Activated CD8-positive, alpha-beta T cell treated with anti-CD3 and anti-CD28 coated beads for 36 hours (primary cell): ENCODE measurements around the gene KRT77. TPM values are rescaled to one million over a fixed set of nuclear protein-coding genes. Genes with fewer than 3 reads are reported as not detected.

Experiments
- ATAC-seq: fragments of 200-7000 bp; cut with Tn5 transposase; one replicate; pipeline ENCODE4 v1.10.0; 2021; ENCODE audit warnings: mild to moderate bottlenecking, moderate library complexity
- CTCF ChIA-PET: fragments of 350-600 bp; sonication (Branson Sonifier 250); formaldehyde crosslinking; loops from one replicate; lab custom pipeline; 2021; ENCODE audit warnings: antibody characterized with exemption; lab: Charles Lee
- POLR2A ChIA-PET: fragments of 350-600 bp; sonication (Branson Sonifier 250); formaldehyde crosslinking; loops from one replicate; lab custom pipeline; 2021; ENCODE audit warnings: antibody characterized with exemption; lab: Charles Lee
- DNase-seq: peaks from one replicate; pipeline ENCODE4 v3.0.0-alpha.2; 2020
- H3K27ac Mint-ChIP-seq: one replicate; pipeline ENCODE4 v1.8.0; 2021; ENCODE audit warnings: mild to moderate bottlenecking, mixed read lengths
- H3K27me3 Mint-ChIP-seq: one replicate; pipeline ENCODE4 v1.8.0; 2021; ENCODE audit warnings: mixed read lengths
- H3K36me3 Mint-ChIP-seq: one replicate; pipeline ENCODE4 v1.8.0; 2021; ENCODE audit warnings: low read depth, mixed read lengths
- H3K4me1 Mint-ChIP-seq: one replicate; pipeline ENCODE4 v1.8.0; 2021; ENCODE audit warnings: low read depth, mixed read lengths
- H3K4me3 Mint-ChIP-seq: one replicate; pipeline ENCODE4 v1.8.0; 2021; ENCODE audit warnings: mild to moderate bottlenecking, moderate library complexity, mixed read lengths
- H3K9me3 Mint-ChIP-seq: one replicate; pipeline ENCODE4 v1.8.0; 2021; ENCODE audit warnings: mixed read lengths
- intact Hi-C: fragments of 100-400 bp; cut with micrococcal nuclease; formaldehyde crosslinking; loops from one replicate; pipeline ENCODE4 v1.10.0; 2022
- total RNA-seq, 2 experiments: library from RNA; stranded (reverse); gene quantifications; one replicate each; pipeline ENCODE4 v1.2.3, GENCODE V29; 2021
- TF ChIP-seq, protein P1 (sequence below): fragments of 200-600 bp; IDR thresholded peaks from one replicate; pipeline ENCODE4 v1.8.0; 2022; ENCODE audit warnings: antibody characterized with exemption, mild to moderate bottlenecking

The KRT77 gene
- total RNA-seq, 2 experiments from 2014 or later, result not detected

GRCh38 chr12:52643233-52644077 is 59.9 kb downstream of the KRT77 start:
- no peaks in the 10 kb centered on the region for H3K9me3 Mint-ChIP-seq
- intact Hi-C loops, result no loop called here
- H3K27me3 Mint-ChIP-seq, result no peaks in the 10 kb centered on the region
- ChIA-PET POLR2A (no interaction called here), CTCF (interaction anchor here (1.1 kb wide), 1 partner anchor 242 kb away, joined by 3 read pairs; no protein-coding TSS in a partner anchor)
- TF ChIP-seq, protein P1, sequence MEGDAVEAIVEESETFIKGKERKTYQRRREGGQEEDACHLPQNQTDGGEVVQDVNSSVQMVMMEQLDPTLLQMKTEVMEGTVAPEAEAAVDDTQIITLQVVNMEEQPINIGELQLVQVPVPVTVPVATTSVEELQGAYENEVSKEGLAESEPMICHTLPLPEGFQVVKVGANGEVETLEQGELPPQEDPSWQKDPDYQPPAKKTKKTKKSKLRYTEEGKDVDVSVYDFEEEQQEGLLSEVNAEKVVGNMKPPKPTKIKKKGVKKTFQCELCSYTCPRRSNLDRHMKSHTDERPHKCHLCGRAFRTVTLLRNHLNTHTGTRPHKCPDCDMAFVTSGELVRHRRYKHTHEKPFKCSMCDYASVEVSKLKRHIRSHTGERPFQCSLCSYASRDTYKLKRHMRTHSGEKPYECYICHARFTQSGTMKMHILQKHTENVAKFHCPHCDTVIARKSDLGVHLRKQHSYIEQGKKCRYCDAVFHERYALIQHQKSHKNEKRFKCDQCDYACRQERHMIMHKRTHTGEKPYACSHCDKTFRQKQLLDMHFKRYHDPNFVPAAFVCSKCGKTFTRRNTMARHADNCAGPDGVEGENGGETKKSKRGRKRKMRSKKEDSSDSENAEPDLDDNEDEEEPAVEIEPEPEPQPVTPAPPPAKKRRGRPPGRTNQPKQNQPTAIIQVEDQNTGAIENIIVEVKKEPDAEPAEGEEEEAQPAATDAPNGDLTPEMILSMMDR, result no peak
- ATAC-seq, result no peak
- no peak overlapping the region for H3K27ac Mint-ChIP-seq
- no peak overlapping the region for H3K4me3 Mint-ChIP-seq
- no peaks in the 10 kb centered on the region for H3K36me3 Mint-ChIP-seq
- DNase-seq, result no peak
- H3K4me1 Mint-ChIP-seq, result peaks cover 50% of the 10 kb centered on the region

- intact Hi-C loops, result no loop called here
- H3K36me3 Mint-ChIP-seq, result no peaks in the 10 kb centered on the region
- ChIA-PET POLR2A (no interaction called here), CTCF (interaction anchor here (1.0 to 1.5 kb wide), 2 partner anchors 18 to 269 kb away, joined by 3 read pairs; no protein-coding TSS in a partner anchor)
- H3K27me3 Mint-ChIP-seq, result no peaks in the 10 kb centered on the region
- ATAC-seq (no peak), DNase-seq (no peak)
- H3K4me1 Mint-ChIP-seq, result peaks cover 33% of the 10 kb centered on the region
- TF ChIP-seq, protein P1, result no peak
- H3K9me3 Mint-ChIP-seq, result no peaks in the 10 kb centered on the region
- H3K4me3 Mint-ChIP-seq, result no peak overlapping the region
- H3K27ac Mint-ChIP-seq, result no peak overlapping the region
Observed at GRCh38 chr12:52641468-52641867, 61.9 kb downstream of the KRT77 start.

Other genes with a start within 250 kb of the KRT77 start
- gene KRT6C, start 229.7 kb downstream of the KRT77 start, total RNA-seq, result not detected
- gene KRT6A, start 210.3 kb downstream of the KRT77 start, total RNA-seq, result not detected
- not detected for gene KRT5, start 183.1 kb downstream of the KRT77 start, total RNA-seq
- not detected for gene KRT71, start 150.4 kb downstream of the KRT77 start, total RNA-seq
- gene KRT74, start 129.7 kb downstream of the KRT77 start, total RNA-seq, result not detected
- gene KRT72, start 102.1 kb downstream of the KRT77 start, total RNA-seq, result under 1 TPM; 0.16 to 0.32 TPM
- under 1 TPM in 1 of 2 experiments, not detected in 1; 0.20 TPM for gene KRT73, start 85.0 kb downstream of the KRT77 start, total RNA-seq
- not detected for gene KRT2, start 51.3 kb downstream of the KRT77 start, total RNA-seq
- not detected for gene KRT1, start 23.1 kb downstream of the KRT77 start, total RNA-seq
- not detected for gene KRT76, start 73.8 kb upstream of the KRT77 start, total RNA-seq
- not detected for gene KRT3, start 92.6 kb upstream of the KRT77 start, total RNA-seq
- under 1 TPM; 0.11 to 0.16 TPM for gene KRT4, start 110.6 kb upstream of the KRT77 start, total RNA-seq
- gene KRT79, start 130.8 kb upstream of the KRT77 start, total RNA-seq, result 1 to 10 TPM in 1 of 2 experiments, under 1 TPM in 1; 0.87 to 1.6 TPM
- not detected for gene KRT78, start 145.5 kb upstream of the KRT77 start, total RNA-seq
- gene KRT8, start 201.6 kb upstream of the KRT77 start, total RNA-seq, result under 1 TPM; 0.29 to 0.40 TPM
- gene KRT18, start 245.6 kb upstream of the KRT77 start, total RNA-seq, result 1 to 10 TPM; 3.4 to 4.9 TPM